GM18873 (cell line): ENCODE results near the gene RDH8.

Experiments used
- ATAC-seq: cut with Tn5 transposase; IDR thresholded peaks from one replicate; pipeline ENCODE4 v1.9.1; 2021; ENCODE audit warnings: mild to moderate bottlenecking, moderate library complexity, moderate number of reproducible peaks; ENCODE audit not compliant: unreplicated experiment, low FRiP score

RDH8 gene, protein sequence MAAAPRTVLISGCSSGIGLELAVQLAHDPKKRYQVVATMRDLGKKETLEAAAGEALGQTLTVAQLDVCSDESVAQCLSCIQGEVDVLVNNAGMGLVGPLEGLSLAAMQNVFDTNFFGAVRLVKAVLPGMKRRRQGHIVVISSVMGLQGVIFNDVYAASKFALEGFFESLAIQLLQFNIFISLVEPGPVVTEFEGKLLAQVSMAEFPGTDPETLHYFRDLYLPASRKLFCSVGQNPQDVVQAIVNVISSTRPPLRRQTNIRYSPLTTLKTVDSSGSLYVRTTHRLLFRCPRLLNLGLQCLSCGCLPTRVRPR

DNA sequence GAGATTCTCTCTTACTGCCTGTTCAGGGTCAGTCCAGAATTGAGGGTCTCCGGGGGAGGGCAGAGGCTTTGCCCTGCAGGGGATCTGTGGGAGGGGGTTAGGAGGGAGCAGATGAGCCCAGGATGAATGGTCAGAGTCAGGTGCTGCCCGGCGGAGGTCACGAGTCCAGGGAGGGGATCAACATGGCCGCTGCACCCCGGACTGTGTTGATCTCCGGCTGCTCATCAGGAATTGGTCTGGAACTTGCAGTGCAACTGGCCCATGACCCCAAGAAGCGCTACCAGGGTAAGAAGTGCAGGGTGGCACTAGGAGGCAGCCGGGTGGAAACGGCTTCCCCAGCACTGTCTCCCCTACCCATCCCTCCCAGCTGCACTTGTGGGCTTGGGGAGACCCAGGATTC is at the start of gene RDH8:
TSS of gene RDH8 (plus strand) at position 168 of the 400 bp plus-strand sequence. CDS start at position 183, 15 bp downstream.
- ATAC-seq, result no peak

DNA sequence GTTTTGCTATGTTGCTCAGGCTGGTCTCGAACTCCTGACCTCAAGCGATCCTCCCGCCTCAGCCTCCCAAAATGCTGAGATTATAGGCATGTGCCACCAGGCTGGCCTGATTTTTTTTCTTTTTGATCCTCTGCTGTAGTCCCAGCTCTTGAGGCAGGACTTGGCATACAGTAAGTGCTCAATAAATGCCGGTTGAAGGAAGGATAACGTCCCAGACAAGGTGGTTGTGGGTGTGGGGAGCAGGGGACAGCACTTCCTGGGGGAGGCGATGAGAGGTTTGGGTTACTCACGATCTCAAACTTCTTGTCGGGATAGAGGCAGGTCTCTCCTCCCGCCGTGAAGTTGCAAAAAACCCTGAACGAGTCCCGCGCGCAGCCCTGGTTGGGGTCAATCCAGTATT is 47.3 kb upstream of the RDH8 start:
- ATAC-seq, result no peak

DNA sequence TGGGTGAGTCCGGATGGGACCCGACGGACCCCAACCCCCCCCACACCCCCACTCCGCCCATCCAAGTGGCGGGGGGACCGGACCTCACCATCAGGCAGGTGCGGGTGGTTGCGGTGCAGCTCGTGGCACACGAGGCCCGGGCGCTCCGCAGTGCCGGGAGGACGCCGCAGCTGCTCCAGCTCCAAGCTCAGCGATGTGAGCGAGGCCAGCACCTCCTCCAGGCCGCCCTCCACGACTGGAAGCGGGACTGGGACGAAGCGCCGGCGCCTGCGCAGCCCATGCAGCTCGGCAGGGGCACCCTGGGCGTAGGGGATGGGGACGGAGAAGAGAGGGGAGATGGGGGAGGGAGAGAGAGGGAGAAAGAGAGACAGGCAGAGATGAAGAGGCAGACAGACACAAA is 46.8 kb upstream of the RDH8 start:
- no peak for ATAC-seq

DNA sequence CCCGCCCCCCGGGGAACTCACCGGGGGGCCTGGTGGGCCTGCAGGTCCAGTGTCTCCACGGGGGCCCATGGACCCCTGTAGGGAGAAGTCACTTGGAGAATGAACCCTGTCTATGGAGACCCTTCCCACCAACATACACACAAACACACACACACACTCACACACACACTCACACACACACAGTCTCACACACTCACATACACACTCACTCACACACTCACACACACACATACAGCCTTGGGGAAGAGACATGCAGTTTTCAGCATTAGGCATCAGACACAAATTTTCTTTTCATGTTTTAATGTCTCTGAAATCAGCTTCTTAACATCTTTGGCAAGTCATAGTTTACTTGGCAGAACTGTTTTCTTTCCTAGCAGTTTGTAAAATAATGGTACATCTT is 46.0 kb upstream of the RDH8 start:
- ATAC-seq, result no peak

DNA sequence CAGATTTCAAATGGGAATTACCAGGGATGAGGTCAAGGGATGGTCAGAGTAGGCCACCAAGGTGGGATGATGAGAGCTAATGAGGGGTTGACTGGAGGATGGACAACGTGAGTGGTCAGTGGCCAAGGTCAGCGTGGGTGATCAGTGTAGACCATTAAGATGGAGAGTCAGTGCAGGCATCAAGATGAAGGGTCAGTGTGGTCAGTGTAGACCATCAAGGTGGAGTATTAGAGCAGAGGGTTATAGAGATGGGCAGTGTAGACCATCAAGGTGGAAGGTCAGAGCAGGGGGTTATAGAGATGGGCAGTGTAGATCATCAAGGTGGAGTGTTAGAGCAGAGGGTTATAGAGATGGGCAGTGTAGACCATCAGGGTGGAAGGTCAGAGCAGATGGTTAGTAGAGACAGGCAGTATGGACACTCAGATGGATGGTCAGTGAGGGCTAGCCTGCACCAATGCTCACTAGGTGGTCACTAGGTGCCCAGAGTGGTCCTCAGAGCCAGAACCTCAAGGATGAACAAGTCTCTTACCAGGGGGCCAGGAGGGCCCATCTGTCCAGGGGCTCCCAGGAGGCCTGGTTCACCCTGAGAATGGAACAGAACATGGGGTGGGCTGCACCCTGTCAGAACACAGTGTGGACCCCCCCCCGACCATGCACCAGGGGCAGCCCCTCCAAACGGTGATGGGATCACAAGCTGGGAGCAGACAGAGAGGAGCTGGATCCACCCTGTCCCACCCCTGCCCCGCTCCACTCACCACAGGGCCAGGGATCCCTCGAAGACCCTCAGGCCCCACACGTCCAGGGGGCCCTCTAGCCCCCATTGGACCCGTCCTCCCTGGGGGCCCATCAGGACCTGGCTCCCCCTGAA is 44.2 kb upstream of the RDH8 start:
- no peak for ATAC-seq

DNA sequence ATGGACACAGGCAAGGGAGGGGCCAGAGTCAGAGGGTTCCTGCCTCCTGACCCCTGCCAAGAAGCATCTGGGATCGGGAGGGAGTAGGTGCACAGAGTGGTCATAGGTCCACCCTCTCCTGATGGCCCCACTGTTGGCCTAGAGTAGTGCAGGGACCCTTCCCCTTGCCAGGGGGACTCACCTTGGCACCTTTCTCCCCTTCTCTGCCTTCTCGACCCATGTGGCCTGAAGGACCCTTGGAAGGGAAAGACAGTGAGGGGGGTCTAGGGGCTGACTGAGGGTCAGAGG is 43.7 kb upstream of the RDH8 start:
- ATAC-seq, result no peak

DNA sequence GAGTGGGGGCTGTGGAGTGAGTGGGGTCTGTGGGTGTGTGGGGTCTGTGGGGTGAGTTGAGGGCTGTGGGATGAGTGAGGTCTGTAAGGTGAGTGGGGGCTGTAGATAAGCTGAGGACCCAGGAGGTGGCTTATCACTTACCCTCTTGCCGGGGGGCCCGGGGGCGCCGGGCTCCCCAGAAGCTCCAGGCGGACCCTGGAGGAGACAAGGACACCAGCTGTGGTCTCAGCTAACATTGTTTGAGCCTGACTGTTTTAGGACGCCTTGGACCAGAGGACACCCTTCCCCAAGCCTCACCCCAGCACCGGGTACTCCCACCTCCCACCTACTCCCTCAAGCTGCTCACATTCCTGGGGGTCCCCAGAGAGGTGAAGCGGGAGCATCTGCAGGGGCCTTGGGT is 42.8 kb upstream of the RDH8 start:
- ATAC-seq, result no peak

DNA sequence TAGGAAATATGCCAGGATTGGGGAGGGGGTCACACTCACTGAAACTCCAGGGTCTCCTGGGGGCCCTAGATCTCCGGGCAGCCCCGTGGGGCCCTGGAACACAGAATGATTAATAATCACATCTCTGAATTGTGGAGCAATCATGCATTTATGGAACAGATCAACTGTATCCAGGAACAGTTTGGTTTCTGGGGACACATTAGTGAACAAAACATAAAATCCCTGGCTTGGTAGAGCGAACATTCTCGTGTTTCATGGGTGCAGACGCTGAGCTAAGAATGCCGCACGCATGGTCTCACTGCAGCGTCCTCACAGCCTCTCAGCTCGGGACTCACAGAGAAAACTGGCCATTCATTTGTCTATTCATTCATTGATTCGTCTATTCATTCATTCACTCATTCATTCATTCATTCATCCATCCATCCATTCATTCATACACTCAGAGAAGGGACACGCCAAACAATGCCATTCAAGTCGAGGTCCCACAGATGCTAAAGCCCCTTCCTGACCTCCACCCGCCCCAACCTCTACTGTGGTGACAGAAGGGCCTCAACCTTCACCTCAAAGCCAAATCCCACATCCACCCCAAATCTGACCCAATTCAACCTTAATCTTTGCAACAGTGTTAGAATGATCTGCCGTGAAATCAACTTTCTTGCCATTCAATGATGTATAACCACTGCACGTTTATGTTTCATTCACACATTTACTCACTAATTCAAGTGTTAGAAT is 42.0 kb upstream of the RDH8 start:
- no peak for ATAC-seq

DNA sequence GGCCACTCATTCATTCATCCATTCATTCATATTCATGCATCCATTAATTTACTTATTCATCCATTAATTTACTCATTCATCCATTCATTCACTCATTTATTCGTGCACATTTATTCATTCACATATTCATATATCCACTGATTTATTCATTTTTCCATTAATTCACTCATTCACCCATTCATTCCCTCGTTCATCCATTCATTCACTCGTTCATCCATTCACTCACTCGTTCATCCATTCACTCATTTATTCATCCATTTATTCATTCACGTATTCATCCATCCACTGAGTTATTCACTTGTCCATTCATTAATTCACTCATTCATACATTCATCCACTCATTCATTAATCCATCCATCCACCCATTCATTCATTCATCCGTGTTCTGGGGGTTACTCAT is 41.2 kb upstream of the RDH8 start:
- ATAC-seq, result no peak

DNA sequence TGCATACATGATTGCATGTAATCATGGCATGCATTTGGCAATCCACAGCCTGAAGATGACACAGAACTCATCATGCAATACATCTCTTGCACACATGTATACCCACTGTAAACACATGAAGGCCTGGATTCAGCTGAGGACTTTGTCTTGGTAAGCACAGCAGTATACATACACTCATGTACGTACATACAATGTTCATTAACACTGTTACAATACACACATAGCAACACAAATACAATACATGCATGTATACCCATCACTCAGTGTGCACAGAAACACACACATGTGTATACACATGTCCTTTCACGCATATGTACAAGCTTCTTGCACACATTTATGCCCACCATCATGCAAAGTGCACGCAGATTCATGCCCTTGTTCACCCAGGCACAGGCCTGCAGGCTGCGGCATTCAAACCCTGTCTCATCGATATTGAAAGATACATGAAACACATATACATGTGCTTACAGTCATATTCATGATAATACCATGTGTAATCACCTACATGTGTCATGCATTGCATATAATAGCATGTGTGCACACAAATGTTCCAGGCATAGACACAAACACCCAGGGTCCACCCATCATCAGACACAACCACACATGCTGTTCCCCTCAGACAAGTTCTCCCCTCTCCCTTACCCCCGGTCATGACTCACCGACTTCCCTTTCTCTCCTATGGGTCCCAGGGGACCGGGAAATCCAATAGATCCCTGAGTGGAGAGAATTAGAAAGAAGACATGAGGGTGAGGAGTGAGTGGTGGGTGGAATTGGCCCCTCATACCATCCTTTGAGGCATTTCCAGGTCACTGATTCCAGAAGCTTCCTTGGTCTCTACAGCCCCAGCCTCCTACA is 31.6 kb upstream of the RDH8 start:
- ATAC-seq, result no peak

DNA sequence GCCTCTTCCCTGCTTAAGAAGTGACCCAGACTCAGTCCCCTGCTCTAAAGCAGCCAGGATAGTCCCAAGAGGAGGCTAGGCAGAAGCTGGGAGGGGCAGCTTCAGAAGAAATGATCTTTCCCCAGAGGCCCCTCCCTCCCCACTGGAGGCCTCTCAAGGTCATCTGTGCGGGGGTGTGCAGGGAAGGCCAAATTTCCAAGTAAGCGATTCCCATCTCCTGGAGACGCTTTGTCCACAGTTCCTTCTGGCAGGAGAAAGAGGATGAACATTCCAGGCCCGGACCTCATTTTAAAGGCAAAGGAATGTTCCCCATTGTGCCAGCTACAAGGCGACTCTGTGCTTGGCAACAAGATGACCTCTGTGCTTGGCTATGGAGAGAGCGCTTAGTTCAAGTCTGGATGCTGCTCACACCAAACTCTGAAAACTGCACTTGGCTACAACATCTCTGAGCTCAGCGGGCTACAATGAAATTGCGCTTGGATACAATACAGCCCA is 26.4 kb upstream of the RDH8 start:
- no peak for ATAC-seq

DNA sequence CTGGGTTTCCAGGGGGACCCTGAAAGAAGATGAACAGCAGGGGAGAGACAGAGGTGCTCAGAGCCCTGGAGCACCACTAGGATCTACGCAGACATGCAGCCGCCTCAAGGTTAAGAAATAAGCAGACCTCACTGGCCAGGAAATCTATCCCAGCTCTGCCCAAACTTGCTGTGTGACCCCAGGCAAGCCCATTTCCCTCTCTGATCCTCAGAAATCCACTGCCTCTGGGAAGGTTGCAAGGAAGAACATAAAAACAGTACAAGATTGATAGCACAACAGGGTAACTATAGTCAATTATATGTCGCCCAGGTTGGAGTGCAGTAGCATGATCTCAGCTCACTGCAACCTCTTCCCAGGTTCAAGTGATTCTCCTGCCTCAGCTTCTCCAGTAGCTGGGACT is 23.8 kb upstream of the RDH8 start:
- ATAC-seq, result no peak

DNA sequence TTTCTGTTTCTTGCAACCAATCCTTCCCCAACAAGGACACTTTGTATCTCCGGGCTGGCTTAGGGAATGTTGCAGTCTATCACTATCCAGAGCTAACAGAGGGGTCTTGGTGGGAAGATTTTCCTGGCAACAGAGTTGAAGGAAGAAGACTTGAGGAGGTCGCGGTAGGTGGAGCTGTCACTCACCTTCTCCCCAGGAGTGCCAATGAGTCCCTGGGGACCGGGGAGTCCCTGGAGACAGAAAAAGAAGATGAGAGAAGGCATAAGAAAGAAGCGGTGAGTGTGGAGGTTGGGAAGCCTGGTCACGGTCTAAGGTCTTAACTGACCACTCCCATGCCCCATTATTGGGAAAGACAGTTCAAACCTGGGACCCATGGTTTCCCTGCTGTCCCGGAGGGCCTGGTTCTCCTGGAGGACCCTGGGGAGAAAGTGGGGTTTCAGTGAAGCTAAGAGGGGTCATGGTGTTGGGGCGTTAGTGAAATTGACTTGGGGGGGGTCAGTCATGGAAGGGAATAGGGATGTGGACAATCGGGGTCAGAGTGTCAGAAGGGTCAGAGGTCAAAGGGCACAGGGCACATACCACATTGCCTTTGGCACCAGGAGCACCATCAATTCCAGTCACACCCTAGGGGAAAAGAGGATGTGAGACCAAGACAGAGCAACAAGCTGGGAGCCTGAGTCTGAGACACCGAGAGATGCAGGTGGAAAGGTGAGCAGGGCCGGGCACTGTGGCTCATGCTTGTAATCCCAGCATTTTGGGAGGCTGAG is 21.7 kb upstream of the RDH8 start:
- ATAC-seq, result no peak

DNA sequence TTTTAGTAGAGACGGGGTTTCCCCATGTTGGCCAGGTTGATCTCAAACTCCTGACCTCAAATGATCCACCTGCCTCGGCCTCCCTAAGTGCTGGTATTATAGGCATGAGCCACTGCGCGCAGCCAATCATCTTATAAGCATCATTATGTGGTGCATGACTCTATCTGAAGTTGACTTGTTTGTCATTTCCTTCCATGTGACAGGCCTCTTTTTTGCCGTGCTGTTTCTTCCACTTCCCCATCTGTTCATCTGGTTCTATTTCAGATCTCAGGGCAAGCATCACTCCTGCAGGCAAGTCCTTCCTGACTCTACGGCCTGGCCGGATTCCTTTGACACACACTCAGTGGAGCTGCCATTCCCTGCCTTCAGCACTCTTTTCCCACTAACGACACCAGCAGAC is 18.2 kb upstream of the RDH8 start:
- no peak for ATAC-seq

DNA sequence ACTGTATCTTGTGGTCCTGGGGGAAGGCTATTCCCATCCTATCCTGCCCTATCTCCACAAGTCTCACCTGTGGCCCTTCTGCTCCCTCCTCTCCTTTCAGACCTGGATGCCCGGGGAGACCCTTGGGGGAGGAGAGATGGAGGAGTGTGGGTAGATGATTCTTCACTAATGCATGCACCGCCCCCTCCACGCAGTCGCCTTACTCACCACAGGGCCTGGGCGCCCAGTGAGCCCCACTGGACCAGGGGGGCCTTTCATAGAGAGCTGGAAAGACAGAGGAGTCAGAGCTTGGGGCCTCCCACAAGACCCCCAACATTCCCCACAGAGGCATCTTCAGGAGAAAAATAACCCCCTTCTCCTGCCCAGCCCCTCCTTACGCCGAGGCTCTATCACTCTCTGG is 17.3 kb upstream of the RDH8 start:
- ATAC-seq, result no peak

DNA sequence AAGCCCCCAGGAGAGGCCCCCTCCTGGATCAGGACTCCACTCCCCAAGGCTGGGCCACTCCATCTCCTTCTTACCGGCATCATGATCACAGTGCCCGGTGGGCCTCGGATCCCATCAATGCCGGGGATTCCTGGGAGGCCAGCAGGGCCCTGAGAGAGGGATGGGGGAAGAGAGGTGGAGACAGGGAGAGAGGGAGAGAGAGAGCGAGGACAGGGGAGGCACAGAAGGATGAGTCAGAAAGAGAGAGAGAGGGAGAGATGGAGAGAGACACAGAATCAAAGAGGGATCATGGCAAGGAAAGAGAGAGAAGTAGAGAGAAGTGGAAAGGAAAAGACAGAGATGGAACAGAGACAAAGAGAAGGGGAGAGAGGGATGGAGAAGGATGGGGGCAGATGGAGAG is 16.7 kb upstream of the RDH8 start:
- no peak for ATAC-seq

DNA sequence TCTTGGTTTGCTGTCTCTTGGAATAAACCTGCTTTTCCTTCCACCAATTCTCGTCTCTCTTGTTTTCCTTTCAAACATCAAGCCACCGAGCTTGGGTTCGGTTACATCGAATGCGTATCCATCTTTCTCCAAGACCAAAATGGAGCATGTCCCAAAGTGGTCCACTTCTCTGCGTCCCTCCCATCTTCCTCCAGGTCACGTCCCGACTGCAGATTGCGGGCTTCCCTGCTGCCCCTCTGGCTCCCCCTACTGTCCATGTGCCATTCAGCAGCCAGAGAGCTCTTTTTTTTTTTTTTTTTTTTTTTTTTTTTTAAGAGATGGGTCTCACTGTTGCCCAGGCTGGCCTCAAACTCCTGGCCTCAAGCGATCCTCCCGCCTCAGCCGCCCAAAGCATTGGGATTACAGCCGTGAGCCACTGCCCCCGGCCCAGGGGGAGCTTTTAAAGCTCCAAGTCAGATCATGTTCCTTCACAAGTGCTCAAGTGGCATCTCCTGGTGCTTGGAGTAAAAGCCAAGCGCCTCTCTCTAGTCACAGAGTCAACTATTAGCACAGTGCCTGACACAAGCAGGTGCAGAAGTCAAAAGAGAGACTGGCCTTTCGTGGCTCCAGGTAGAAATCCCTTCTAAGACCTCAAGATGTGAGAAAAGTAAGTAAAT is 13.0 kb upstream of the RDH8 start:
- no peak for ATAC-seq

DNA sequence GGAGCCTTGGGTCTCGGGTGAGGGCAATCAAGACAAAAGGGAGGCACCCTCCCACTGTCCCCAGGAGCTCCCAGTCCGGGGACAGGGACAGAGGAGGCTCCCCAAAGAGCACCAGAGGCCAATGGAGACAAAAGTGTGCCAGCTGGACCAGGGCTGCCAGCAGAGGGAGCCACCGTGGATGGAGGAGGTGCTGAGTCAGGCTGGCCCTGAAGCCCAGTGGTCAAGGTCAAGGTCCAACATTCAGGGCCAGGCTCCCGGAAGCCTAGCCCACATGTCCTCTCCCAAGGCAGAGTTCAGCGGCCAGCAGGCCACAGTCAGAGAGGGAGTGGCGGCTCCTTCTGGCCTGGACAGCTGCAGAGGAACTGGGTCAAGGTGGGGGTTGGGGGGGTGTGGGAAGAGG is 11.4 kb upstream of the RDH8 start:
- no peak for ATAC-seq

DNA sequence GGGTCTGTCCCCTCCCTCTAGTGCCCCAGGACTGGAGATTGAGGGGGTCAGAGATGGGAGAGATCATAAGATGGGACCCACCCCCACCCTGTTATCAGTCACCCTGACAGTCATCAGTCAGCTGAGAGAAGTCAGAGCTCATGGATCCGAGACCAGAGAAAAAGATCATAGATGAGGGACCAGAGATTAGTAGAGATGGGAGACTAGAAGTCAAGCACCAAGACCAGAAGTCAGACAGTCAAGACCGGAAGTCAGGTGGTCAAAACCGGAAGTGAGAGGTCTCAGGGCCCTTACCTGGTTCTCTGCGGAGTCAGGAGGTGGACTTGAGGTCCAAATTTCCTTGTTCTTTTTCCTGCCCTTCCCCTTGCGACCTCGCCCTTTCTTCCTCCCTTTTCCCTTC is 10.0 kb upstream of the RDH8 start:
- no peak for ATAC-seq
